ENCODE measurements around the gene RHOU.

RHOU gene

GRCh38 chr1:228785366-228786330 is 50.4 kb downstream of the RHOU start:
- no peak for DNase-seq (ENCODE audit: low read depth)

GRCh38 chr1:228786361-228787129 is 51.3 kb downstream of the RHOU start:
- DNase-seq (ENCODE audit: low read depth): no peak

GRCh38 chr1:228791791-228792190 is 56.5 kb downstream of the RHOU start:
- no peak for DNase-seq (ENCODE audit: low read depth)

- no peak for DNase-seq (ENCODE audit: low read depth)
These were observed 57.3 kb downstream of the RHOU start for GRCh38 chr1:228792601-228793000.

GRCh38 chr1:228793032-228793431 is 57.8 kb downstream of the RHOU start:
- no peak for DNase-seq (ENCODE audit: low read depth)

GRCh38 chr1:228794173-228794572 is 58.9 kb downstream of the RHOU start:
- no peak for DNase-seq (ENCODE audit: low read depth)

- no peak for DNase-seq (ENCODE audit: low read depth)
These were observed 59.5 kb downstream of the RHOU start for GRCh38 chr1:228794810-228795209.

- no peak for DNase-seq (ENCODE audit: low read depth)
These were observed 60.3 kb downstream of the RHOU start for GRCh38 chr1:228795596-228795995.

Data from fibroblast of gingiva (primary cell).